A673 (cell line): Measurements from ENCODE around the gene NECTIN1. TPM values are rescaled to one million over a fixed set of nuclear protein-coding genes. Genes with fewer than 3 reads are reported as not detected.

Experiments
- BruUV-seq: library from RNA; stranded (reverse); fragments of 400-500 nt; replicated peaks from 2 replicates; lab custom pipeline; 2021; lab: Mats Ljungman, UMichigan
- CTCF ChIA-PET: fragments of 300-600 bp; sonication (Branson Sonifier 250); formaldehyde crosslinking; loops from one replicate; lab custom pipeline; 2022; ENCODE audit warnings: antibody characterized with exemption; lab: Charles Lee
- POLR2A ChIA-PET: fragments of 300-600 bp; sonication (Branson Sonifier 250); formaldehyde crosslinking; loops from one replicate; lab custom pipeline; 2022; ENCODE audit warnings: antibody characterized with exemption; ENCODE audit not compliant: low non-redundant PET; lab: Charles Lee
- DNase-seq: peaks from one replicate; pipeline ENCODE4 v3.0.0-alpha.2; 2015; ENCODE audit warnings: low spot score
- H3K27ac ChIP-seq: fragments of 200-600 bp; sonication (generic); 2 replicates; pipeline ENCODE4 v1.5.1; 2016; ENCODE audit warnings: mixed run types, low read depth, mild to moderate bottlenecking, mixed read lengths, antibody characterized with exemption, low read length; ENCODE audit not compliant: poor library complexity, severe bottlenecking
- H3K27me3 ChIP-seq: fragments of 200-600 bp; sonication (generic); replicated peaks from 2 replicates; pipeline ENCODE4 v1.6.1; 2017; ENCODE audit warnings: mixed run types, low read depth, mild to moderate bottlenecking, mixed read lengths, antibody characterized with exemption, low read length; ENCODE audit not compliant: insufficient read depth, poor library complexity
- H3K36me3 ChIP-seq: fragments of 200-600 bp; sonication (generic); 2 replicates; pipeline ENCODE4 v1.6.1; 2016; ENCODE audit warnings: mixed run types, mild to moderate bottlenecking, mixed read lengths, antibody characterized with exemption, low read length; ENCODE audit not compliant: insufficient read depth, poor library complexity, severe bottlenecking
- H3K4me1 ChIP-seq: fragments of 200-600 bp; sonication (generic); 2 replicates; pipeline ENCODE4 v1.6.1; 2017; ENCODE audit warnings: mixed run types, mild to moderate bottlenecking, mixed read lengths, antibody characterized with exemption, low read length; ENCODE audit not compliant: insufficient read depth, poor library complexity, severe bottlenecking
- H3K4me3 ChIP-seq: fragments of 200-600 bp; sonication (generic); 2 replicates; pipeline ENCODE4 v1.5.1; 2016; ENCODE audit warnings: low read depth, mixed run types, mild to moderate bottlenecking, mixed read lengths, low read length; ENCODE audit not compliant: poor library complexity, severe bottlenecking
- H3K9me3 ChIP-seq: fragments of 200-600 bp; sonication (generic); 2 replicates; pipeline ENCODE4 v1.6.1; 2016; ENCODE audit warnings: mixed run types, low read depth, mild to moderate bottlenecking, mixed read lengths, antibody characterized with exemption, low read length; ENCODE audit not compliant: poor library complexity, severe bottlenecking
- EZH2 ChIP-seq: fragments of 200-600 bp; sonication (generic); IDR thresholded peaks from 2 replicates; pipeline ENCODE4 v1.6.1; 2017; ENCODE audit warnings: borderline replicate concordance, low read depth, mild to moderate bottlenecking, mixed read lengths, antibody characterized with exemption, low read length; ENCODE audit not compliant: poor library complexity, severe bottlenecking
- intact Hi-C: fragments of 100-400 bp; cut with micrococcal nuclease; formaldehyde crosslinking; loops from one replicate; pipeline ENCODE4 v1.10.0; 2022; ENCODE audit not compliant: unreplicated experiment
- total RNA-seq: library from RNA; stranded (reverse); gene quantifications from 2 replicates; pipeline ENCODE4 v1.2.3, GENCODE V29; 2021
- TF ChIP-seq, protein P1 (sequence below): fragments of 300-800, 200-600 bp; sonication (generic); conservative IDR thresholded peaks from 2 replicates; pipeline ENCODE4 v1.5.1; 2017; ENCODE audit warnings: low read depth, mild to moderate bottlenecking, antibody characterized with exemption, low read length, moderate library complexity, mixed read lengths

The NECTIN1 gene
- total RNA-seq, 1 experiment from 2014 or later = 10.1 TPM

DNA sequence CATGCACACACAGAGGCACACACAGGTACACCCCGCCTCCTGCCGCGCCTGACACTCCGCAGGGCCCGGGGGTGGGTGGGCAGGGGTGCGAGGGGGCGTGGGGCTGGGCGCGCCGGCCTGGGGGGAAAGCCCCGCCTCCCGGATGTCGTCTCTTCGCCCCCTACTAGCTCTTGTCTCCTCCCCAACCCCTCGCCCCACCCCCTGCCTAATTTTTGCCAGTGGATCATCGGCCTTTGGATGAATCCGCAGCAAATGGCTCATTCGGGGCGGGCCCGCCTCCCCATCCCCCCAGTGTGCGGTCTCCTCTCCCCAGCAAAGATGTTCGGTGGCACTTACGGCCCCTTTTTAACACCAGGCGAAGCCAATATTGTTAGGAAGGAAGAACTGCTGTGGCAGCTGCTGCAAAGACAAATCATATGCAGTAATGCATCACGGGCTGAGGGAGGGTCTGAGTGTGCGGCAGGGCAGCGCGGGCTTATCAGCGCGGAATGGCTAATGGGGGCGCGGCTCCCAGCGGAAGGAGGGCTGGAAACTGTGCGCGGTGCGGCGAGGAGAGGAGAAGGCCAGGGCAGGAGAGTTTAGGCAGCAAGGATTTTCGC is 13.4 kb upstream of the NECTIN1 start:
- ChIA-PET POLR2A (no interaction called here), CTCF (interaction anchor here (0.6 to 1.3 kb wide), 2 partner anchors 13 to 874 kb away, joined by 4 to 8 read pairs; partner anchors contain the start of gene NECTIN1)
- Histone ChIP-seq H3K27me3 (peaks cover 5% of the 10 kb centered on the region), H3K36me3 (no peaks in the 10 kb centered on the region), H3K4me3 (peak overlapping the region; percentile 36), H3K9me3 (no peaks in the 10 kb centered on the region), H3K27ac (no peak overlapping the region), H3K4me1 (peaks cover 14% of the 10 kb centered on the region)
- intact Hi-C loops = loop anchor here (5.0 kb wide), 1 partner anchor 260 kb away; no protein-coding TSS in a partner anchor
- peak; percentile 68 for DNase-seq
- TF ChIP-seq, protein P1, sequence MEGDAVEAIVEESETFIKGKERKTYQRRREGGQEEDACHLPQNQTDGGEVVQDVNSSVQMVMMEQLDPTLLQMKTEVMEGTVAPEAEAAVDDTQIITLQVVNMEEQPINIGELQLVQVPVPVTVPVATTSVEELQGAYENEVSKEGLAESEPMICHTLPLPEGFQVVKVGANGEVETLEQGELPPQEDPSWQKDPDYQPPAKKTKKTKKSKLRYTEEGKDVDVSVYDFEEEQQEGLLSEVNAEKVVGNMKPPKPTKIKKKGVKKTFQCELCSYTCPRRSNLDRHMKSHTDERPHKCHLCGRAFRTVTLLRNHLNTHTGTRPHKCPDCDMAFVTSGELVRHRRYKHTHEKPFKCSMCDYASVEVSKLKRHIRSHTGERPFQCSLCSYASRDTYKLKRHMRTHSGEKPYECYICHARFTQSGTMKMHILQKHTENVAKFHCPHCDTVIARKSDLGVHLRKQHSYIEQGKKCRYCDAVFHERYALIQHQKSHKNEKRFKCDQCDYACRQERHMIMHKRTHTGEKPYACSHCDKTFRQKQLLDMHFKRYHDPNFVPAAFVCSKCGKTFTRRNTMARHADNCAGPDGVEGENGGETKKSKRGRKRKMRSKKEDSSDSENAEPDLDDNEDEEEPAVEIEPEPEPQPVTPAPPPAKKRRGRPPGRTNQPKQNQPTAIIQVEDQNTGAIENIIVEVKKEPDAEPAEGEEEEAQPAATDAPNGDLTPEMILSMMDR = no peak
- no peak for TF ChIP-seq EZH2
- BruUV-seq = no TSS peak

DNA sequence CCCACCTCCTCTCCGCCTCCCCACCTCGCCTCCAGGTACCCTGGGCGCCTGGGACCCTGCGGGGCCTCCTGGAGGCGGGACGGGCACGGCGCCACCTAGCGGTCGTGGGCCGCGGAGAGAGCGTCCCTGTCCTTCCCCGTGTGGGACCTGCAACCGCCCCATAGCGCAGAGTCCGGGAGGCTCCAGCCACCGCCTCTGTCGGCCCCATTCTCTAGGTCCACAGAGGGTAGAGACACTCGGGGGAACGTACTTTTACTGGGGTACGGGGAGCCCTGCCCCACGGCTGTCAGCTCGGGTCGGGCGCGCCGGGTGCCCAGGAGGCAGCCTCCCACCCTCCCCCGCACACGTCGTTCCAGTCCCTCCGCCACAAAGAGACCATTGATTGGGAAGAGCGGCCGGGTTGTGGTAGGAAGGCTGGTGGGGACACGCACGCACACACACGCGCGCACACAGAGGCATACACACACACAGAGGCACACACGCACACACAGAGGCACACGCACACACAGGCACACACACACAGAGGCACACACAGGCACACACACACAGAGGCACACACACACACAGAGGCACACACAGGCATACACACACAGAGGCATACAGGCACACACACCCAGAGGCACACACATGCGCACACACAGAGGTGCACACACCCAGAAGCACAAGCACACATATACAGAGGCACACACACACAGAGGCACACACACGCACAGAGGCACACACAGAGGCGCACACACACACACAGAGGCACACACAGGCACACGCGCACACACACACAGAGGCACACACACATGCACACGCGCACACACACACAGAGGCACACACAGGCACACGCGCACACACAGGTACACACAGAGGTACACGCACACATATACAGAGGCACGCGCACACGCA is 12.6 kb upstream of the NECTIN1 start:
- ChIA-PET CTCF (interaction anchor here (0.6 to 1.3 kb wide), 2 partner anchors 12 to 873 kb away, joined by 4 to 8 read pairs; partner anchors contain the start of gene NECTIN1), POLR2A (no interaction called here)
- BruUV-seq = no TSS peak
- H3K36me3 ChIP-seq = no peaks in the 10 kb centered on the region
- H3K4me1 ChIP-seq = peaks cover 14% of the 10 kb centered on the region
- H3K9me3 ChIP-seq = no peaks in the 10 kb centered on the region
- peaks cover 5% of the 10 kb centered on the region for H3K27me3 ChIP-seq
- intact Hi-C loops = loop anchor here (5.0 kb wide), 1 partner anchor 259 kb away; no protein-coding TSS in a partner anchor
- peak overlapping the region; percentile 36 for H3K4me3 ChIP-seq
- no peak overlapping the region for H3K27ac ChIP-seq
- TF ChIP-seq, protein P1 = peak; percentile 98
- no peak for TF ChIP-seq EZH2
- DNase-seq = peak; percentile 66

DNA sequence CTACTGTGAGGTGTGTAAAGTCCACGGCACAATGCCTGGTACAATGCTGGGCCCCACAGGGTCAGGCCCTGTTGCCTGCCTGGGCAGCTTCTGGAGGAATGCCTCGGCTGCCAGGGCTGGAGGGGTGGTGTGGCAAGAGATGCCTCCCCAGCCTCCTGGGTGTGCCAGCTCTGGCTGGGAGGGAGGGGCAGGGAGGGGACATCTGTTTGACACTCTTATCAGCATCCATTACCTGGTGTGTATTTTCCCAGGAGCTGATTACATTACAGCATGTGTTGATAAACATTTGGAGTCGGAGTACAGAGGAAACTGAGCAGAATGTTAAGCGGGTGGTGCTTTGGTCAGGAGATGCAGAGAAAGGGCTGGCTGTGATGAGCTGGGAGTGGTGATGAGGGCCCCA is 11.0 kb upstream of the NECTIN1 start:
- CTCF ChIA-PET = interaction anchor here (1.5 kb wide), 1 partner anchor 11 kb away, joined by 4 read pairs; the partner anchor contains the start of gene NECTIN1
- TF ChIP-seq EZH2 = no peak
- TF ChIP-seq, protein P1 = no peak
- no peak for DNase-seq
- POLR2A ChIA-PET = no interaction called here
- Histone ChIP-seq H3K9me3 (no peaks in the 10 kb centered on the region), H3K4me3 (no peak overlapping the region), H3K27ac (no peak overlapping the region), H3K4me1 (peaks cover 14% of the 10 kb centered on the region), H3K27me3 (peaks cover 5% of the 10 kb centered on the region), H3K36me3 (no peaks in the 10 kb centered on the region)
- intact Hi-C loops = loop anchor here (5.0 kb wide), 1 partner anchor 258 kb away; no protein-coding TSS in a partner anchor
- no TSS peak for BruUV-seq
